Measurements from ENCODE around the gene MPV17L. TPM values are rescaled to one million over a fixed set of nuclear protein-coding genes. Genes with fewer than 3 reads are reported as not detected.
"Not testable (repeated sequence)": the region's sequence is repeated elsewhere in the genome, so short reads cannot be mapped to it uniquely, and the experiment has no call there.

Gene MPV17L
- polyA plus RNA-seq, 1 of the 3 experiments (the other 2 are of a cell fraction) = 0.43 TPM

DNA sequence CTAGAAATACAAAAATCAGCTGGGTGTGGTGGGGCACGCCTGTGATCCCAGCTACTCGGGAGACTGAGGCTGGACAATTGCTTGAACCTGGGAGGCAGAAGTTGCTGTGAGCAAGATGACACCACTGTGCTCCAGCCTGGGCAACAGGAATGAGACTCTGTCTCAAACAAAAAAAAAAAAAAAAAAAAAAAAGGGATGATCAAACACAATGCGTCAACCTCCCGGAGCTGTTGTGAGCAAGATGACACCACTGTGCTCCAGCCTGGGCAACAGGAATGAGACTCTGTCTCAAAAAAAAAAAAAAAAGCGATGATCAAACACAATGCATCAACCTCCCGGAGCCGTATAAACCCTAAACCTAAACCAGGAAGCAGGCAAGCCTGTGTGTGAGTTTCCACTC, 38.1 kb upstream of the MPV17L start:
- H3K9ac ChIP-seq; H3F3A ChIP-seq (replicated peaks; ENCODE audit: insufficient read depth); H3K4me2 ChIP-seq; H3K9me3 ChIP-seq; H4K20me1 ChIP-seq (ENCODE audit: insufficient read depth); H3K27ac ChIP-seq (ENCODE audit: low read depth in 2 of 2, low read length in 1 of 2); H3K9me2 ChIP-seq; H3K36me3 ChIP-seq (replicated peaks in 1 of 2; ENCODE audit: control insufficient read depth in 1 of 2, insufficient read depth in 2 of 2, low read length in 1 of 2); H2AFZ ChIP-seq (ENCODE audit: low read depth); H3K27me3 ChIP-seq (ENCODE audit: insufficient read depth); H3K79me2 ChIP-seq (ENCODE audit: insufficient read depth); H3K4me1 ChIP-seq (ENCODE audit: control insufficient read depth in 1 of 2, insufficient read depth in 2 of 2, low read depth in 1 of 2, low read length in 1 of 2); H3K4me3 ChIP-seq (ENCODE audit: low read depth in 2 of 2, low read length in 1 of 2); CTCF ChIA-PET; POLR2A ChIA-PET; DNase-seq: not testable (repeated sequence)
- 81% methylated on average over 5 of the region's 7 CpGs for whole genome bisulfite sequencing (ENCODE audit: low lambda C conversion rate)

DNA sequence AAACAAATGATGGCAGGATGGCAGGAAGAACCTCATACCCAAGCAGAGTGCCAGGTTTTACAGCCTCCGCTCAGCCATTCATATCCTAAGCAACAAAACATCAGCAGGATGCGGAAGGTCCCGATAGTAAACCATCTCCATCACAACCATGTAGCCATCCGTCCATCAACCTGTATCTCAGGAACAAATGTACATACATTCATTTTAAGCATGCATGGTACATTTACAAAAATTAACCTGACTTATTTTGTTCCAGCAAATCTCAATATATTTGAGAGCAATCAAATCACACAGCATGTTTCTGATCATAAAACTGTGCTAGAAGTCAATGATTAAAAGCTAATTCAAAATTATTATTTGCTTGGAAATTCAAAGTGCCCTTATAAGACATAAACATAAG, 17.4 kb upstream of the MPV17L start, which contains the start of gene NPIPA5:
Gene NPIPA5, minus strand, starts transcription at position 101 of the 400 bp plus-strand sequence. Its CDS starts 0 bp downstream, at position 101.
- WGBS (ENCODE audit: low lambda C conversion rate) = no CpG with 5 or more reads among the region's 4 CpGs
- POLR2A ChIA-PET = not testable (repeated sequence)

DNA sequence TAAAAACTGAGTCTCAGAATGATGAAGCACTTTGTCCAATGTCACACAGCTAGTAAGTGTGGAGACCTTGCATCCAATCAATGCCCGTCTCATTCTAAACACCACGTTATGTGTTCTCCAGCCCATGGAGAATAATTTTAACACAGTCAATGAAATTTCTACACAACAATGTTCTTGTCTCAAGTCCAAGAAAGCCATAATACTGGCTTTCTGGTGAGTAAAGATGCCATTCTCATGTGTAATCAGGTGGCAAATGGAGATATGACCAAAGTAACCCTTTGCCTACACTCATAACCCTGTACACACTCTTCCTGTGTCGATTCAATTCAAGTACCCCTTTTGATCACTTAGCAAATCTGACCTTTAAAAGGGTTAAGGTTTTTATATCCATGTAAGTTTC, 12.7 kb upstream of the MPV17L start:
- H3K27ac ChIP-seq (ENCODE audit: low read depth in 2 of 2, low read length in 1 of 2); H3K27me3 ChIP-seq (ENCODE audit: insufficient read depth); H2AFZ ChIP-seq (ENCODE audit: low read depth); H3K4me3 ChIP-seq (ENCODE audit: low read depth in 2 of 2, low read length in 1 of 2); H3K36me3 ChIP-seq (replicated peaks in 1 of 2; ENCODE audit: control insufficient read depth in 1 of 2, insufficient read depth in 2 of 2, low read length in 1 of 2); H3K4me2 ChIP-seq; H3K9ac ChIP-seq; H3F3A ChIP-seq (replicated peaks; ENCODE audit: insufficient read depth); POLR2A ChIA-PET; H3K9me2 ChIP-seq; H3K79me2 ChIP-seq (ENCODE audit: insufficient read depth); H3K9me3 ChIP-seq; CTCF ChIA-PET; H4K20me1 ChIP-seq (ENCODE audit: insufficient read depth); H3K4me1 ChIP-seq (ENCODE audit: control insufficient read depth in 1 of 2, insufficient read depth in 2 of 2, low read depth in 1 of 2, low read length in 1 of 2); DNase-seq: not testable (repeated sequence)
- WGBS (ENCODE audit: low lambda C conversion rate) = 18% methylated on average over 3 of the region's 3 CpGs

More for the DNA sequence above, 17.4 kb upstream of the MPV17L start, which contains the start of gene NPIPA5:
- H3K27ac ChIP-seq (ENCODE audit: low read depth in 2 of 2, low read length in 1 of 2); CTCF ChIA-PET; H3K4me2 ChIP-seq; DNase-seq; H3K4me1 ChIP-seq (ENCODE audit: control insufficient read depth in 1 of 2, insufficient read depth in 2 of 2, low read depth in 1 of 2, low read length in 1 of 2); H3K36me3 ChIP-seq (replicated peaks in 1 of 2; ENCODE audit: control insufficient read depth in 1 of 2, insufficient read depth in 2 of 2, low read length in 1 of 2); H3K4me3 ChIP-seq (ENCODE audit: low read depth in 2 of 2, low read length in 1 of 2); H2AFZ ChIP-seq (ENCODE audit: low read depth); H3K9me2 ChIP-seq; H3K79me2 ChIP-seq (ENCODE audit: insufficient read depth); H3K9me3 ChIP-seq; H3K9ac ChIP-seq; H3K27me3 ChIP-seq (ENCODE audit: insufficient read depth); H3F3A ChIP-seq (replicated peaks; ENCODE audit: insufficient read depth); H4K20me1 ChIP-seq (ENCODE audit: insufficient read depth): not testable (repeated sequence)

DNA sequence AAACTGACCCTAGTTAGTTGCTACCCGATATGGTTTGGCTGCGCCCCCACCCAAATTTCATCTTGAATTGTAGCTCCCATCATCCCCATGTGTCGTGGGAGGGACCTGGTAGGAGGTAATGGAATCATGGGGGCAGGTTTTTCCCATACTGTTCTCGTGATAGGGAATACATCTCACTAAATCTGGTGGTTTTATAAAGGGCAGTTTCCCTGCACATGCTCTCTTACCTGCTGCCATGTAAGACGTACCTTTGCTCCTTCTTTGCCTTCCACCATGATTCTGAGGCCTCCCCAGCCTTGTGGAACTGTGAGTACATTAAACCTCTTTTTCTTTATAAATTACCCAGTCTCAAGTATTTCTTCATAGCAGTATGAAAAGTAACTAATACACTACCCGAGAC, 7.5 kb upstream of the MPV17L start:
- POLR2A ChIA-PET; H3K27me3 ChIP-seq (ENCODE audit: insufficient read depth): not testable (repeated sequence)
- CTCF ChIA-PET = interaction anchor here (0.7 kb wide), 1 partner anchor 39 kb away, joined by 3 read pairs; no protein-coding TSS in a partner anchor

DNA sequence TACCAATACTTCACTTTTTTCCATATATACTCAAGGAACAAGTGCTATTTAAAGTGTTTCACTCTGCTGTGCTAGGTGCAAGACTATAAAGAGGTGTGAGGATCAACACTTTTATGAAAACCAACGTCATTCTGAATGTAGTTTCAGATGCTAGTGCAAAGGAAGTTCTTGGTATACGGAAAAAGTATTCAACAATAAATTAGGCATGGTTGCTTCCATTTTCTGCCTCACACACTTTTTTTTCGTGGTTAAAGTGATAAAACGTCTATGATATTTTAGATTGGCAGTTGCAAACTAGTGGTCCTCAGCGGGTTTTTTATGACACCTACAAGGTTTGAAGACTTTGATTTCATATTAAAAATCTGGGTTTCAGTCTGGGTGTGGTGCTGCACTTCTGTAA, 5.6 kb upstream of the MPV17L start:
- H3K9me2 ChIP-seq; POLR2A ChIA-PET; H3K79me2 ChIP-seq (ENCODE audit: insufficient read depth); H4K20me1 ChIP-seq (ENCODE audit: insufficient read depth); H3F3A ChIP-seq (replicated peaks; ENCODE audit: insufficient read depth); H3K4me3 ChIP-seq (ENCODE audit: low read depth in 2 of 2, low read length in 1 of 2); H3K27ac ChIP-seq (ENCODE audit: low read depth in 2 of 2, low read length in 1 of 2); CTCF ChIA-PET; H3K36me3 ChIP-seq (replicated peaks in 1 of 2; ENCODE audit: control insufficient read depth in 1 of 2, insufficient read depth in 2 of 2, low read length in 1 of 2); DNase-seq; H2AFZ ChIP-seq (ENCODE audit: low read depth); H3K4me1 ChIP-seq (ENCODE audit: control insufficient read depth in 1 of 2, insufficient read depth in 2 of 2, low read depth in 1 of 2, low read length in 1 of 2); H3K4me2 ChIP-seq; H3K27me3 ChIP-seq (ENCODE audit: insufficient read depth); H3K9me3 ChIP-seq; H3K9ac ChIP-seq: not testable (repeated sequence)
- WGBS (ENCODE audit: low lambda C conversion rate) = 83% methylated on average over 5 of the region's 5 CpGs

More for the DNA sequence above, 7.5 kb upstream of the MPV17L start:
- not testable (repeated sequence) for H3K9me2 ChIP-seq; H3K79me2 ChIP-seq (ENCODE audit: insufficient read depth); H4K20me1 ChIP-seq (ENCODE audit: insufficient read depth); H3F3A ChIP-seq (replicated peaks; ENCODE audit: insufficient read depth); H3K27ac ChIP-seq (ENCODE audit: low read depth in 2 of 2, low read length in 1 of 2); H2AFZ ChIP-seq (ENCODE audit: low read depth); H3K4me2 ChIP-seq; H3K4me3 ChIP-seq (ENCODE audit: low read depth in 2 of 2, low read length in 1 of 2); H3K36me3 ChIP-seq (replicated peaks in 1 of 2; ENCODE audit: control insufficient read depth in 1 of 2, insufficient read depth in 2 of 2, low read length in 1 of 2); DNase-seq; H3K4me1 ChIP-seq (ENCODE audit: control insufficient read depth in 1 of 2, insufficient read depth in 2 of 2, low read depth in 1 of 2, low read length in 1 of 2); H3K9ac ChIP-seq; H3K9me3 ChIP-seq
- WGBS (ENCODE audit: low lambda C conversion rate) = 61% methylated on average over 6 of the region's 6 CpGs

DNA sequence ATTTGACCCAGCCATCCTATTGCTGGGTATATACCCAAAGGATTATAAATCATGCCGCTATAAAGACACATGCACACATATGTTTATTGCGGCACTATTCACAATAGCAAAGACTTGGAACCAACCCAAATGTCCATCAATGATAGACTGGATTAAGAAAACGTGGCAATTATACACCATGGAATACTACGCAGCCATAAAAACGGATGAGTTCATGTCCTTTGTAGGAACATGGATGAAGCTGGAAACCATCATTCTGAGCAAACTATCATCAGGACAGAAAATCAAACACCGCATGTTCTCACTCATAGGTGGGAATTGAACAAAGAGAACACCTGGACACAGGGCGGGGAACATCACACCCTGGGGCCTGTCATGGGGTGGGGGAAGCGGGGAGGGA, 2.5 kb upstream of the MPV17L start:
- H4K20me1 ChIP-seq (ENCODE audit: insufficient read depth); H3K9me2 ChIP-seq; CTCF ChIA-PET; H3K27ac ChIP-seq (ENCODE audit: low read depth in 2 of 2, low read length in 1 of 2); H3K9me3 ChIP-seq; H3K36me3 ChIP-seq (replicated peaks in 1 of 2; ENCODE audit: control insufficient read depth in 1 of 2, insufficient read depth in 2 of 2, low read length in 1 of 2); H2AFZ ChIP-seq (ENCODE audit: low read depth); H3K4me1 ChIP-seq (ENCODE audit: control insufficient read depth in 1 of 2, insufficient read depth in 2 of 2, low read depth in 1 of 2, low read length in 1 of 2); H3K4me3 ChIP-seq (ENCODE audit: low read depth in 2 of 2, low read length in 1 of 2); H3K79me2 ChIP-seq (ENCODE audit: insufficient read depth); H3F3A ChIP-seq (replicated peaks; ENCODE audit: insufficient read depth); H3K27me3 ChIP-seq (ENCODE audit: insufficient read depth); H3K9ac ChIP-seq; H3K4me2 ChIP-seq; DNase-seq; POLR2A ChIA-PET: not testable (repeated sequence)
- 82% methylated on average over 7 of the region's 8 CpGs for WGBS (ENCODE audit: low lambda C conversion rate)

DNA sequence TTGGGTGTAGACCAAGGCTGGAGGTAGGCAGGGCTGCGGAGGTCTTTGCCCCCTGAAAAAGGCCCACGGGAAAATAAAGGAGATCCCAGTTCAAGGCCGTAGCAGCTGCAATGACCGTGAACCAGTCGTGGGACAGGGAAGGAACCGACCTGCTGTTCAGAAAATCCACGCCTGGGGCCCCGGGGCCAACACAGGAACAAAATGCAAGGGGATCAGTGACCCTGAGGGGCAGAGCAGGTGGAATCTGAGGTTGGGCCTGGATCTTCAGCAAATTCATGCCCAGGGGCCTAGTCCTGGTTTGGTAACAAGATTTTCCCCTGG, 915 bp downstream of the MPV17L start:
- WGBS (ENCODE audit: low lambda C conversion rate) = 86% methylated on average over 7 of the region's 8 CpGs
- H3K9me3 ChIP-seq; H3K4me1 ChIP-seq (ENCODE audit: control insufficient read depth in 1 of 2, insufficient read depth in 2 of 2, low read depth in 1 of 2, low read length in 1 of 2); H3K4me3 ChIP-seq (ENCODE audit: low read depth in 2 of 2, low read length in 1 of 2); DNase-seq; H3K27ac ChIP-seq (ENCODE audit: low read depth in 2 of 2, low read length in 1 of 2); POLR2A ChIA-PET; CTCF ChIA-PET; H3K36me3 ChIP-seq (replicated peaks in 1 of 2; ENCODE audit: control insufficient read depth in 1 of 2, insufficient read depth in 2 of 2, low read length in 1 of 2); H3K9me2 ChIP-seq; H3K9ac ChIP-seq; H3K27me3 ChIP-seq (ENCODE audit: insufficient read depth); H3F3A ChIP-seq (replicated peaks; ENCODE audit: insufficient read depth); H2AFZ ChIP-seq (ENCODE audit: low read depth); H4K20me1 ChIP-seq (ENCODE audit: insufficient read depth); H3K79me2 ChIP-seq (ENCODE audit: insufficient read depth); H3K4me2 ChIP-seq: not testable (repeated sequence)

All from SK-N-SH (cell line).